A673 (cell line): ENCODE results near the gene MARCO.

ENCODE experiments used
- CTCF ChIP-seq: fragments of 300-800, 200-600 bp; sonication (generic); conservative IDR thresholded peaks from 2 replicates; pipeline ENCODE4 v1.5.1; 2017; ENCODE audit warnings: low read depth, mild to moderate bottlenecking, antibody characterized with exemption, low read length, moderate library complexity, mixed read lengths
- EZH2 ChIP-seq: fragments of 200-600 bp; sonication (generic); IDR thresholded peaks from 2 replicates; pipeline ENCODE4 v1.6.1; 2017; ENCODE audit warnings: borderline replicate concordance, low read depth, mild to moderate bottlenecking, mixed read lengths, antibody characterized with exemption, low read length; ENCODE audit not compliant: poor library complexity, severe bottlenecking

GRCh38 chr2:118909191-118909590, 32.8 kb upstream of the MARCO start:
- TF ChIP-seq EZH2 (no peak), CTCF (no peak)
